GM21390 (cell line): ENCODE measurements around the gene SUPT7L.

ENCODE experiments used
- ATAC-seq: cut with Tn5 transposase; IDR thresholded peaks from one replicate; pipeline ENCODE4 v1.9.1; 2021; ENCODE audit not compliant: unreplicated experiment

The SUPT7L gene

GRCh38 chr2:27663285-27664153, at the start of gene SUPT7L, which contains the start of gene SLC4A1AP:
Gene SUPT7L (minus strand): TSS chr2:27663614. CDS start chr2:27662192, 1,422 bp downstream.
Gene SLC4A1AP (plus strand): TSS chr2:27663889. CDS start chr2:27663915, 26 bp downstream.
- peak; percentile 59 for ATAC-seq

- no peak for ATAC-seq
Observed at GRCh38 chr2:27713201-27713600, 49.8 kb upstream of the SUPT7L start.

- no peak for ATAC-seq
Observed at GRCh38 chr2:27712522-27712921, 49.1 kb upstream of the SUPT7L start.

GRCh38 chr2:27711804-27712203, 48.4 kb upstream of the SUPT7L start:
- no peak for ATAC-seq

- ATAC-seq, result no peak
Observed at GRCh38 chr2:27710640-27711430, 47.4 kb upstream of the SUPT7L start.

- no peak for ATAC-seq
Observed at GRCh38 chr2:27709960-27710575, 46.7 kb upstream of the SUPT7L start.

- no peak for ATAC-seq
Observed at GRCh38 chr2:27709326-27709725, 45.9 kb upstream of the SUPT7L start.

- no peak for ATAC-seq
Observed at GRCh38 chr2:27708666-27709065, 45.3 kb upstream of the SUPT7L start.

GRCh38 chr2:27708257-27708654, 44.8 kb upstream of the SUPT7L start:
- ATAC-seq, result no peak

GRCh38 chr2:27707462-27708256, 44.2 kb upstream of the SUPT7L start:
- ATAC-seq, result no peak

- ATAC-seq, result no peak
Observed at GRCh38 chr2:27705851-27706622, 42.6 kb upstream of the SUPT7L start.

- ATAC-seq, result no peak
Observed at GRCh38 chr2:27704342-27704876, 41.0 kb upstream of the SUPT7L start.

- ATAC-seq, result peak; percentile 65
Observed at GRCh38 chr2:27703638-27704341, 40.4 kb upstream of the SUPT7L start.

- ATAC-seq, result no peak
Observed at GRCh38 chr2:27702302-27702701, 38.9 kb upstream of the SUPT7L start.

GRCh38 chr2:27701676-27702075, 38.3 kb upstream of the SUPT7L start:
- ATAC-seq, result no peak

GRCh38 chr2:27697660-27698059, 34.2 kb upstream of the SUPT7L start:
- ATAC-seq, result no peak

GRCh38 chr2:27690052-27690451, 26.6 kb upstream of the SUPT7L start:
- ATAC-seq, result no peak

GRCh38 chr2:27689424-27689823, 26.0 kb upstream of the SUPT7L start:
- no peak for ATAC-seq

- ATAC-seq, result no peak
Observed at GRCh38 chr2:27687232-27687631, 23.8 kb upstream of the SUPT7L start.
